Endothelial cell (in vitro differentiated cells): Measurements from ENCODE around the gene ZBTB20. TPM values are rescaled to one million over a fixed set of nuclear protein-coding genes. Genes with fewer than 3 reads are reported as not detected.

Experiments
- DNase-seq: peaks from one replicate; pipeline ENCODE4 v3.0.0; 2021; ENCODE audit warnings: low spot score
- H3K27ac Mint-ChIP-seq: one replicate; pipeline ENCODE4 v1.8.0; 2021; ENCODE audit warnings: mixed read lengths, inconsistent platforms; ENCODE audit not compliant: unreplicated experiment
- H3K27me3 Mint-ChIP-seq: one replicate; pipeline ENCODE4 v1.8.0; 2021; ENCODE audit warnings: mild to moderate bottlenecking, moderate library complexity, mixed read lengths, inconsistent platforms; ENCODE audit not compliant: unreplicated experiment
- H3K36me3 Mint-ChIP-seq: one replicate; pipeline ENCODE4 v1.8.0; 2021; ENCODE audit warnings: mild to moderate bottlenecking, low read depth, mixed read lengths, inconsistent platforms; ENCODE audit not compliant: unreplicated experiment
- H3K4me1 Mint-ChIP-seq: one replicate; pipeline ENCODE4 v1.8.0; 2021; ENCODE audit warnings: mild to moderate bottlenecking, mixed read lengths, inconsistent platforms; ENCODE audit not compliant: unreplicated experiment
- H3K4me3 Mint-ChIP-seq: one replicate; pipeline ENCODE4 v1.8.0; 2021; ENCODE audit warnings: mild to moderate bottlenecking, mixed read lengths, inconsistent platforms; ENCODE audit not compliant: unreplicated experiment
- H3K9me3 Mint-ChIP-seq: one replicate; pipeline ENCODE4 v1.8.0; 2021; ENCODE audit warnings: mixed read lengths, inconsistent platforms; ENCODE audit not compliant: unreplicated experiment
- CTCF ChIP-seq: fragments of 200-600 bp; sonication (generic); IDR thresholded peaks from one replicate; pipeline ENCODE4 v1.5.0; 2021; ENCODE audit warnings: antibody characterized with exemption; ENCODE audit not compliant: unreplicated experiment
- total RNA-seq: library from RNA; stranded (reverse); fragmentation: NEBNext Ultra II Directional; extraction: Animal tissue kit (Norgen Biotek cat#: 25700); gene quantifications from one replicate; pipeline ENCODE4 v1.2.1, GENCODE V29; 2021; ENCODE audit not compliant: unreplicated experiment

ZBTB20 gene
- total RNA-seq, 1 donor from 2014 or later: 4.2 TPM

DNA sequence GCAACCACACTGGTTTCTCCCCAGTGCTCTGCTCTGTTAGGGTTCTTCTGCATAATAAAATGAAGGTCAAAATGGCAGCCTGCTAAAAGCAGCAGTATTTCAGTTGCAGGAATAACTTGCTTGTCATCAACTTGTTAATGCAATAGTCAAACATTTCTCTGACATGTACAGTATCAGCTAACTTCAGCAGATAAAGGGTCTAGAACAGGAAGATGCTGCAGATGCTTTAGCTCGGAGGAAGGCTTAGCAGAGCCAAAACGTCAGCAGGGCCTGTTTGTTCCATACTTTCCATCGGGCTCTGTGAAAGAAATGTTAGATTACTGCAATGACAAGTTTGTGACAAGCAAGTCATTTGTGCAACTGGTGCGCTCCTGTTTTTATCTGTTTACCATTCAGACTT, 561.4 kb downstream of the ZBTB20 start:
- Mint-ChIP-seq H3K4me3 (no peak overlapping the region), H3K9me3 (no peaks in the 10 kb centered on the region), H3K27ac (no peak overlapping the region), H3K36me3 (no peaks in the 10 kb centered on the region), H3K4me1 (no peaks in the 10 kb centered on the region), H3K27me3 (no peaks in the 10 kb centered on the region)
- DNase-seq: no peak
- TF ChIP-seq CTCF: no peak

- H3K36me3 Mint-ChIP-seq: no peaks in the 10 kb centered on the region
- no peaks in the 10 kb centered on the region for H3K9me3 Mint-ChIP-seq
- no peak for DNase-seq
- no peaks in the 10 kb centered on the region for H3K27me3 Mint-ChIP-seq
- no peaks in the 10 kb centered on the region for H3K4me1 Mint-ChIP-seq
- H3K4me3 Mint-ChIP-seq: no peak overlapping the region
- TF ChIP-seq CTCF: no peak
- H3K27ac Mint-ChIP-seq: no peak overlapping the region
Observed at GRCh38 chr3:114584734-114585371, 562.2 kb downstream of the ZBTB20 start.

DNA sequence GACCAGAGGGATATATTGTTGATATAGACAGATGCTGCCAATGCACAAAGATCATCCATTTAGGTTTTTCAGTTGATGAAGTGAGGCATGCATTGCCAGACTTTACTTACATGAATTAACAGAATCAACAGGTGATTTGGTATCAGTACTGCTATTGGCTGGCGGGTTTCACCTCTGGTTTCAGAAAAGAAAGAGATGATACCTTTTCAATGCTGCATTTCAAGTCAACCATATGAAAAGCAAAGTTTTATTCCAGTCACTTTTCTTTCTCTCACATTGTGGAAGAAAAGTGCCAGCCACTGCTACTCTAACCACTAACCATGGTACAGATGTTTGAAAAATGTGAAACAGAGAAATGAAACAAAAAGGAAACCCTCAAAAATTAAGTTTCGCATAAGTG, 564.2 kb downstream of the ZBTB20 start:
- H3K4me3 Mint-ChIP-seq: no peak overlapping the region
- no peak overlapping the region for H3K27ac Mint-ChIP-seq
- H3K27me3 Mint-ChIP-seq: no peaks in the 10 kb centered on the region
- H3K9me3 Mint-ChIP-seq: no peaks in the 10 kb centered on the region
- no peaks in the 10 kb centered on the region for H3K4me1 Mint-ChIP-seq
- no peak for TF ChIP-seq CTCF
- H3K36me3 Mint-ChIP-seq: no peaks in the 10 kb centered on the region
- no peak for DNase-seq

GRCh38 chr3:114572364-114573062, 574.6 kb downstream of the ZBTB20 start:
- Mint-ChIP-seq H3K36me3 (no peaks in the 10 kb centered on the region), H3K27ac (no peak overlapping the region), H3K4me1 (no peaks in the 10 kb centered on the region), H3K9me3 (no peaks in the 10 kb centered on the region), H3K4me3 (no peak overlapping the region), H3K27me3 (no peaks in the 10 kb centered on the region)
- no peak for DNase-seq
- no peak for TF ChIP-seq CTCF

- H3K27ac Mint-ChIP-seq: no peak overlapping the region
- peaks cover 8% of the 10 kb centered on the region for H3K4me1 Mint-ChIP-seq
- no peak for TF ChIP-seq CTCF
- no peaks in the 10 kb centered on the region for H3K36me3 Mint-ChIP-seq
- no peaks in the 10 kb centered on the region for H3K9me3 Mint-ChIP-seq
- no peak overlapping the region for H3K4me3 Mint-ChIP-seq
- no peaks in the 10 kb centered on the region for H3K27me3 Mint-ChIP-seq
- DNase-seq: no peak
Observed at GRCh38 chr3:114571363-114571762, 575.7 kb downstream of the ZBTB20 start.
